ENCODE measurements around the gene MAPKAP1.

MAPKAP1 gene

GRCh38 chr9:125549039-125549438 lies 158.0 kb downstream of the MAPKAP1 start:
- no peak for DNase-seq
- no peak overlapping the region for H2AK5ac ChIP-seq (ENCODE audit: low read length)
- no peaks in the 10 kb centered on the region for H3K27me3 ChIP-seq (ENCODE audit: insufficient read depth, low read length, poor library complexity)
- no CpG with 5 or more reads among the region's 3 CpGs for WGBS (ENCODE audit: extremely low coverage, insufficient coverage, low lambda C conversion rate)
- no peak overlapping the region for H4K5ac ChIP-seq (ENCODE audit: low read length)
- no peak overlapping the region for H2BK5ac ChIP-seq (ENCODE audit: low read length)
- no peak overlapping the region for H3K4ac ChIP-seq (ENCODE audit: low read depth, low read length)
- no peak overlapping the region for H3K4me3 ChIP-seq (ENCODE audit: low read length)
- peaks cover 2% of the 10 kb centered on the region for H3K4me1 ChIP-seq (ENCODE audit: control insufficient read depth, low read depth, low read length)
- H3K4me2 ChIP-seq (ENCODE audit: low read length), result no peak overlapping the region
- H4K8ac ChIP-seq (ENCODE audit: low read depth, low read length), result no peak overlapping the region
- no peaks in the 10 kb centered on the region for H3K36me3 ChIP-seq (ENCODE audit: control insufficient read depth, insufficient read depth, low read length)
- no peak overlapping the region for H3K9ac ChIP-seq (ENCODE audit: low read length)
- no peak overlapping the region for H2BK120ac ChIP-seq (ENCODE audit: low read depth, low read length)
- no peak overlapping the region for H3K18ac ChIP-seq (ENCODE audit: low read length)
- H3K79me1 ChIP-seq (ENCODE audit: low read length), result no peaks in the 10 kb centered on the region
- H3K56ac ChIP-seq (ENCODE audit: low read length), result no peak overlapping the region
- H2BK15ac ChIP-seq (replicated peaks; ENCODE audit: low read depth), result no peak overlapping the region
- H3K23ac ChIP-seq (ENCODE audit: low read length), result no peak overlapping the region
- no peak overlapping the region for H3K27ac ChIP-seq (ENCODE audit: low read depth, low read length)
- no peaks in the 10 kb centered on the region for H3K79me2 ChIP-seq (ENCODE audit: control insufficient read depth, insufficient read depth, low read length)

- peaks cover 2% of the 10 kb centered on the region for H3K4me1 ChIP-seq (ENCODE audit: control insufficient read depth, low read depth, low read length)
- H3K27me3 ChIP-seq (ENCODE audit: insufficient read depth, low read length, poor library complexity), result no peaks in the 10 kb centered on the region
- no peak overlapping the region for H4K5ac ChIP-seq (ENCODE audit: low read length)
- H2AK5ac ChIP-seq (ENCODE audit: low read length), result no peak overlapping the region
- WGBS (ENCODE audit: extremely low coverage, insufficient coverage, low lambda C conversion rate), result no CpG with 5 or more reads among the region's 5 CpGs
- no peak overlapping the region for H2BK120ac ChIP-seq (ENCODE audit: low read depth, low read length)
- no peak overlapping the region for H3K4me2 ChIP-seq (ENCODE audit: low read length)
- no peak overlapping the region for H2BK5ac ChIP-seq (ENCODE audit: low read length)
- no peak overlapping the region for H2BK15ac ChIP-seq (replicated peaks; ENCODE audit: low read depth)
- H4K8ac ChIP-seq (ENCODE audit: low read depth, low read length), result no peak overlapping the region
- H3K36me3 ChIP-seq (ENCODE audit: control insufficient read depth, insufficient read depth, low read length), result no peaks in the 10 kb centered on the region
- H3K27ac ChIP-seq (ENCODE audit: low read depth, low read length), result no peak overlapping the region
- no peak for DNase-seq
- no peak overlapping the region for H3K4me3 ChIP-seq (ENCODE audit: low read length)
- H3K4ac ChIP-seq (ENCODE audit: low read depth, low read length), result no peak overlapping the region
- no peaks in the 10 kb centered on the region for H3K79me1 ChIP-seq (ENCODE audit: low read length)
- no peak overlapping the region for H3K9ac ChIP-seq (ENCODE audit: low read length)
- H3K56ac ChIP-seq (ENCODE audit: low read length), result no peak overlapping the region
- no peak overlapping the region for H3K23ac ChIP-seq (ENCODE audit: low read length)
- H3K18ac ChIP-seq (ENCODE audit: low read length), result no peak overlapping the region
- no peaks in the 10 kb centered on the region for H3K79me2 ChIP-seq (ENCODE audit: control insufficient read depth, insufficient read depth, low read length)
These were observed 158.9 kb downstream of the MAPKAP1 start for GRCh38 chr9:125548141-125548540.

GRCh38 chr9:125547368-125547767 lies 159.6 kb downstream of the MAPKAP1 start:
- H2BK15ac ChIP-seq (replicated peaks; ENCODE audit: low read depth), result no peak overlapping the region
- no peaks in the 10 kb centered on the region for H3K36me3 ChIP-seq (ENCODE audit: control insufficient read depth, insufficient read depth, low read length)
- no peak overlapping the region for H4K8ac ChIP-seq (ENCODE audit: low read depth, low read length)
- H3K4me3 ChIP-seq (ENCODE audit: low read length), result no peak overlapping the region
- H3K56ac ChIP-seq (ENCODE audit: low read length), result no peak overlapping the region
- H2BK120ac ChIP-seq (ENCODE audit: low read depth, low read length), result no peak overlapping the region
- DNase-seq, result no peak
- no peak overlapping the region for H3K4me2 ChIP-seq (ENCODE audit: low read length)
- H3K27ac ChIP-seq (ENCODE audit: low read depth, low read length), result no peak overlapping the region
- no peaks in the 10 kb centered on the region for H3K79me2 ChIP-seq (ENCODE audit: control insufficient read depth, insufficient read depth, low read length)
- H2AK5ac ChIP-seq (ENCODE audit: low read length), result no peak overlapping the region
- H3K27me3 ChIP-seq (ENCODE audit: insufficient read depth, low read length, poor library complexity), result no peaks in the 10 kb centered on the region
- no peak overlapping the region for H3K18ac ChIP-seq (ENCODE audit: low read length)
- H3K79me1 ChIP-seq (ENCODE audit: low read length), result no peaks in the 10 kb centered on the region
- H3K4ac ChIP-seq (ENCODE audit: low read depth, low read length), result no peak overlapping the region
- no peak overlapping the region for H2BK5ac ChIP-seq (ENCODE audit: low read length)
- no CpG with 5 or more reads among the region's 7 CpGs for WGBS (ENCODE audit: extremely low coverage, insufficient coverage, low lambda C conversion rate)
- peaks cover 2% of the 10 kb centered on the region for H3K4me1 ChIP-seq (ENCODE audit: control insufficient read depth, low read depth, low read length)
- no peak overlapping the region for H3K23ac ChIP-seq (ENCODE audit: low read length)
- no peak overlapping the region for H3K9ac ChIP-seq (ENCODE audit: low read length)
- no peak overlapping the region for H4K5ac ChIP-seq (ENCODE audit: low read length)

- Histone ChIP-seq H4K8ac (ENCODE audit: low read depth, low read length) (no peak overlapping the region), H2BK5ac (ENCODE audit: low read length) (no peak overlapping the region), H3K27ac (ENCODE audit: low read depth, low read length) (no peak overlapping the region), H3K79me1 (ENCODE audit: low read length) (no peaks in the 10 kb centered on the region), H2AK5ac (ENCODE audit: low read length) (no peak overlapping the region), H3K27me3 (ENCODE audit: insufficient read depth, low read length, poor library complexity) (no peaks in the 10 kb centered on the region), H3K79me2 (ENCODE audit: control insufficient read depth, insufficient read depth, low read length) (no peaks in the 10 kb centered on the region), H3K4me1 (ENCODE audit: control insufficient read depth, low read depth, low read length) (no peaks in the 10 kb centered on the region), H3K18ac (ENCODE audit: low read length) (no peak overlapping the region), H3K56ac (ENCODE audit: low read length) (no peak overlapping the region), H3K4me2 (ENCODE audit: low read length) (no peak overlapping the region), H3K4ac (ENCODE audit: low read depth, low read length) (no peak overlapping the region), H4K5ac (ENCODE audit: low read length) (no peak overlapping the region), H3K9ac (ENCODE audit: low read length) (no peak overlapping the region), H2BK15ac (replicated peaks; ENCODE audit: low read depth) (no peak overlapping the region), H3K36me3 (ENCODE audit: control insufficient read depth, insufficient read depth, low read length) (no peaks in the 10 kb centered on the region), H2BK120ac (ENCODE audit: low read depth, low read length) (no peak overlapping the region), H3K23ac (ENCODE audit: low read length) (no peak overlapping the region), H3K4me3 (ENCODE audit: low read length) (no peak overlapping the region)
- no CpG with 5 or more reads among the region's 13 CpGs for WGBS (ENCODE audit: extremely low coverage, insufficient coverage, low lambda C conversion rate)
- DNase-seq, result no peak
These were observed 161.2 kb downstream of the MAPKAP1 start for GRCh38 chr9:125545845-125546244.

GRCh38 chr9:125544988-125545651 lies 161.9 kb downstream of the MAPKAP1 start:
- no peak overlapping the region for H4K8ac ChIP-seq (ENCODE audit: low read depth, low read length)
- no peaks in the 10 kb centered on the region for H3K4me1 ChIP-seq (ENCODE audit: control insufficient read depth, low read depth, low read length)
- DNase-seq, result no peak
- H2AK5ac ChIP-seq (ENCODE audit: low read length), result no peak overlapping the region
- H3K23ac ChIP-seq (ENCODE audit: low read length), result no peak overlapping the region
- H3K27me3 ChIP-seq (ENCODE audit: insufficient read depth, low read length, poor library complexity), result no peaks in the 10 kb centered on the region
- H3K27ac ChIP-seq (ENCODE audit: low read depth, low read length), result no peak overlapping the region
- H2BK5ac ChIP-seq (ENCODE audit: low read length), result no peak overlapping the region
- no peak overlapping the region for H3K4me2 ChIP-seq (ENCODE audit: low read length)
- no peaks in the 10 kb centered on the region for H3K79me2 ChIP-seq (ENCODE audit: control insufficient read depth, insufficient read depth, low read length)
- no peak overlapping the region for H3K56ac ChIP-seq (ENCODE audit: low read length)
- H2BK120ac ChIP-seq (ENCODE audit: low read depth, low read length), result no peak overlapping the region
- no peaks in the 10 kb centered on the region for H3K36me3 ChIP-seq (ENCODE audit: control insufficient read depth, insufficient read depth, low read length)
- no peak overlapping the region for H3K4me3 ChIP-seq (ENCODE audit: low read length)
- H2BK15ac ChIP-seq (replicated peaks; ENCODE audit: low read depth), result no peak overlapping the region
- no peak overlapping the region for H3K4ac ChIP-seq (ENCODE audit: low read depth, low read length)
- no CpG with 5 or more reads among the region's 13 CpGs for WGBS (ENCODE audit: extremely low coverage, insufficient coverage, low lambda C conversion rate)
- no peak overlapping the region for H4K5ac ChIP-seq (ENCODE audit: low read length)
- no peak overlapping the region for H3K18ac ChIP-seq (ENCODE audit: low read length)
- no peaks in the 10 kb centered on the region for H3K79me1 ChIP-seq (ENCODE audit: low read length)
- H3K9ac ChIP-seq (ENCODE audit: low read length), result no peak overlapping the region

- Histone ChIP-seq H3K56ac (ENCODE audit: low read length) (no peak overlapping the region), H4K5ac (ENCODE audit: low read length) (no peak overlapping the region), H3K4ac (ENCODE audit: low read depth, low read length) (no peak overlapping the region), H2BK5ac (ENCODE audit: low read length) (no peak overlapping the region), H3K36me3 (ENCODE audit: control insufficient read depth, insufficient read depth, low read length) (no peaks in the 10 kb centered on the region), H3K23ac (ENCODE audit: low read length) (no peak overlapping the region), H2AK5ac (ENCODE audit: low read length) (no peak overlapping the region), H3K18ac (ENCODE audit: low read length) (no peak overlapping the region), H4K8ac (ENCODE audit: low read depth, low read length) (no peak overlapping the region), H3K27me3 (ENCODE audit: insufficient read depth, low read length, poor library complexity) (no peaks in the 10 kb centered on the region), H2BK15ac (replicated peaks; ENCODE audit: low read depth) (no peak overlapping the region), H3K9ac (ENCODE audit: low read length) (no peak overlapping the region), H3K4me2 (ENCODE audit: low read length) (no peak overlapping the region), H2BK120ac (ENCODE audit: low read depth, low read length) (no peak overlapping the region), H3K4me3 (ENCODE audit: low read length) (no peak overlapping the region), H3K79me2 (ENCODE audit: control insufficient read depth, insufficient read depth, low read length) (no peaks in the 10 kb centered on the region), H3K27ac (ENCODE audit: low read depth, low read length) (no peak overlapping the region), H3K4me1 (ENCODE audit: control insufficient read depth, low read depth, low read length) (no peaks in the 10 kb centered on the region), H3K79me1 (ENCODE audit: low read length) (no peaks in the 10 kb centered on the region)
- no peak for DNase-seq
- WGBS (ENCODE audit: extremely low coverage, insufficient coverage, low lambda C conversion rate), result no CpG with 5 or more reads among the region's 4 CpGs
These were observed 162.5 kb downstream of the MAPKAP1 start for GRCh38 chr9:125544484-125544883.
